Measurements from ENCODE around the gene JAZF1. TPM values are rescaled to one million over a fixed set of nuclear protein-coding genes. Genes with fewer than 3 reads are reported as not detected.

Gene JAZF1
- polyA plus RNA-seq, 3 donors: 12.1 to 18.1 (median 17.2) TPM

- H3K27me3 ChIP-seq (ENCODE audit: control insufficient read depth in 2 of 2, insufficient read depth in 2 of 2, low read length in 2 of 2): no peaks in the 10 kb centered on the region
- H3K4me2 ChIP-seq (replicated peaks; ENCODE audit: extremely low read depth, low read length, poor library complexity, severe bottlenecking): no peak overlapping the region
- H2AFZ ChIP-seq (ENCODE audit: insufficient read depth, low read depth, low read length, poor library complexity, severe bottlenecking): no peak overlapping the region
- H4K20me1 ChIP-seq (ENCODE audit: insufficient read depth, low read length): peaks cover 100% of the 10 kb centered on the region
- no peak overlapping the region for H3K9ac ChIP-seq (ENCODE audit: insufficient read depth, low read length, poor library complexity, severe bottlenecking)
- Mint-ChIP-seq H3K9me3 (peaks cover 0 to 4% (median 0%) of the 10 kb centered on the region in 7 donors), H3K4me3 (no peak overlapping the region), H3K36me3 (peaks cover 13 to 17% of the 10 kb centered on the region in 2 donors), H3K4me1 (peaks cover 13% of the 10 kb centered on the region), H3K27me3 (ENCODE audit: low read depth in 3 of 3) (peaks cover 1 to 2% (median 2%) of the 10 kb centered on the region in 3 donors), H3K27ac (no peak overlapping the region)
- H3K36me3 ChIP-seq (replicated peaks in 1 of 2; ENCODE audit: control insufficient read depth in 1 of 2, insufficient read depth in 2 of 2, low read length in 2 of 2): peaks cover 0 to 7% of the 10 kb centered on the region in 2 donors
- no peak for TF ChIP-seq CTCF (IDR thresholded peaks at IDR 0.05)
- H3K27ac ChIP-seq (ENCODE audit: low read depth in 1 of 2, low read length in 2 of 2): no peak overlapping the region
- no peaks in the 10 kb centered on the region for H3K9me3 ChIP-seq (replicated peaks in 1 of 2; ENCODE audit: control insufficient read depth in 1 of 2, insufficient read depth in 1 of 2, low read length in 2 of 2)
- H3K79me2 ChIP-seq (ENCODE audit: insufficient read depth, low read length): no peaks in the 10 kb centered on the region
- peaks cover 8 to 11% of the 10 kb centered on the region in 2 donors for H3K4me1 ChIP-seq (ENCODE audit: control insufficient read depth in 1 of 2, insufficient read depth in 2 of 2, low read length in 2 of 2)
- no peak for DNase-seq
- intact Hi-C loops (cut with micrococcal nuclease): no loop called here
- no peak overlapping the region for H3K4me3 ChIP-seq (replicated peaks in 1 of 3; ENCODE audit: low read depth in 2 of 3, low read length in 3 of 3)
Measured at GRCh38 chr7:27962273-27962672, 218.3 kb downstream of the JAZF1 start.

GRCh38 chr7:27961255-27961654, 219.3 kb downstream of the JAZF1 start:
- intact Hi-C loops (cut with micrococcal nuclease): no loop called here
- Histone ChIP-seq H3K9me3 (replicated peaks in 1 of 2; ENCODE audit: control insufficient read depth in 1 of 2, insufficient read depth in 1 of 2, low read length in 2 of 2) (no peaks in the 10 kb centered on the region), H3K27me3 (ENCODE audit: control insufficient read depth in 2 of 2, insufficient read depth in 2 of 2, low read length in 2 of 2) (no peaks in the 10 kb centered on the region), H3K4me2 (replicated peaks; ENCODE audit: extremely low read depth, low read length, poor library complexity, severe bottlenecking) (no peak overlapping the region), H3K27ac (ENCODE audit: low read depth in 1 of 2, low read length in 2 of 2) (no peak overlapping the region), H4K20me1 (ENCODE audit: insufficient read depth, low read length) (peaks cover 100% of the 10 kb centered on the region), H3K4me1 (ENCODE audit: control insufficient read depth in 1 of 2, insufficient read depth in 2 of 2, low read length in 2 of 2) (peaks cover 1 to 4% of the 10 kb centered on the region in 2 donors), H3K4me3 (replicated peaks in 1 of 3; ENCODE audit: low read depth in 2 of 3, low read length in 3 of 3) (no peak overlapping the region), H3K79me2 (ENCODE audit: insufficient read depth, low read length) (no peaks in the 10 kb centered on the region), H3K9ac (ENCODE audit: insufficient read depth, low read length, poor library complexity, severe bottlenecking) (no peak overlapping the region), H3K36me3 (replicated peaks in 1 of 2; ENCODE audit: control insufficient read depth in 1 of 2, insufficient read depth in 2 of 2, low read length in 2 of 2) (peaks cover 0 to 7% of the 10 kb centered on the region in 2 donors), H2AFZ (ENCODE audit: insufficient read depth, low read depth, low read length, poor library complexity, severe bottlenecking) (no peak overlapping the region)
- DNase-seq: no peak
- TF ChIP-seq CTCF (IDR thresholded peaks at IDR 0.05): no peak
- peaks cover 0 to 4% (median 0%) of the 10 kb centered on the region in 7 donors for H3K9me3 Mint-ChIP-seq
- H3K27me3 Mint-ChIP-seq (ENCODE audit: low read depth in 3 of 3): peaks cover 1 to 2% (median 2%) of the 10 kb centered on the region in 3 donors
- H3K27ac Mint-ChIP-seq: no peak overlapping the region
- WGBS (ENCODE audit: insufficient coverage): no CpG with 5 or more reads among the region's 5 CpGs
- peaks cover 4% of the 10 kb centered on the region for H3K4me1 Mint-ChIP-seq
- no peak overlapping the region for H3K4me3 Mint-ChIP-seq
- H3K36me3 Mint-ChIP-seq: peaks cover 15 to 17% of the 10 kb centered on the region in 2 donors
